A549 treated with ZK216348 at 1 μM for 4 hours (cell line): Measurements from ENCODE around the gene ACVR2A. TPM values are rescaled to one million over a fixed set of nuclear protein-coding genes. Genes with fewer than 3 reads are reported as not detected.

Source experiments
- total RNA-seq: library from RNA; stranded (reverse); fragments of 200-300 nt; extraction: Qiagen RNA extraction; gene quantifications from 5 replicates; pipeline ENCODE4 v1.2.3, GENCODE V29; 2022; ENCODE audit warnings: low read depth

The ACVR2A gene
- total RNA-seq: 3.3 to 5.5 TPM (median 4.4 TPM) in 5 replicates

DNA sequence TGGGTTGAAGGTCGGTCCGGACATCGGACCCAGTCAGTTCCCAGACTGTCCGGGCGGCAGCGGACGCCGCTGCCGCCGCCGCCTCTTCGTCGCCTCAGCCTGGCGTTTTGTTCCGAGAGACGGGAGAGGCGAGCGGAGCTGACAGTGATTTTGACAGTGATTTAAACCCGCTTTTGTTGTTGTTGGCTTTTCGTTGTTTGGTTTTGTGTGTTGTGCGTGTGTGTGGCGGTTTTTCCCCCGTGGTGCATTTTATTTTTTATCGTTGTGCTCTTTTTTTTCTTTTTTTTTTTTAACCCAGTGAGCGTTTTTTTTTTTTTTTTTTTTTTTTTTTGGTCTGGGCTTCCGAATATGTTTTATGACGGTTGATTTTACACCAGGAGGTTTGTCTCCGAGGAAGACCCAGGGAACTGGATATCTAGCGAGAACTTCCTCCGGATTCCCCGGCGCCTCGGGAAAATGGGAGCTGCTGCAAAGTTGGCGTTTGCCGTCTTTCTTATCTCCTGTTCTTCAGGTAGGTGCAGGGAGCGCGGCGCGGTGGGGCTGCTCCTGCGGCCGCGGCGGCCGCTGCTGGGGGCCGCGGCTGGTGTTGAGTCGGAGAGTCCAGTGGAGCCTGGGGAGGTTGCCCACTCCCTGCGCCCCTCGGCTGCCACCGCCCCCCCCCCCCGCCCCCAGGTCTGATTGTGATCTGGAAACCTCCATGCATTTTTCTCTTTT is at the start of gene ACVR2A:
ACVR2A (plus strand) TSS at position 333 of the 714 bp plus-strand sequence; CDS start at position 457, 124 bp downstream.

Other genes starting within 250 kb of the ACVR2A start
- gene ORC4, start 175.7 kb downstream of the ACVR2A start, total RNA-seq: 23.4 to 34.3 TPM (median 30.6 TPM) in 5 replicates
- gene MBD5, start 176.1 kb downstream of the ACVR2A start, total RNA-seq: 3.5 to 8.4 TPM (median 5.3 TPM) in 5 replicates